CD4-positive, CD25-positive, alpha-beta regulatory T cell (primary cell): ENCODE measurements around the gene GRHPR. TPM values are rescaled to one million over a fixed set of nuclear protein-coding genes. Genes with fewer than 3 reads are reported as not detected.
"Not testable (repeated sequence)": the region's sequence is repeated elsewhere in the genome, so short reads cannot be mapped to it uniquely, and the experiment has no call there.

Source experiments
- ATAC-seq, 2 donors: fragments of 150-1000 bp; cut with Tn5 transposase; one replicate each; pipeline ENCODE4 v1.10.0; 2021; ENCODE audit warnings: low read depth in 2 of 2, moderate number of reproducible peaks in 2 of 2, moderate library complexity in 1 of 2
- DNase-seq, 3 donors: peaks; one replicate each; pipeline versions ENCODE4 v3.0.0 to v3.0.0-alpha.2; 2012 to 2022; ENCODE audit warnings: mixed read lengths in 1 of 3
- H3K27ac ChIP-seq: one replicate; pipeline ENCODE4 v1.7.0; 2013; ENCODE audit warnings: mild to moderate bottlenecking, low read length; ENCODE audit not compliant: insufficient read depth, poor library complexity, severe bottlenecking
- H3K27me3 ChIP-seq: one replicate; pipeline ENCODE4 v1.7.0; 2013; ENCODE audit warnings: low read length; ENCODE audit not compliant: control insufficient read depth, insufficient read depth
- H3K36me3 ChIP-seq: one replicate; pipeline ENCODE4 v1.7.0; 2013; ENCODE audit warnings: mild to moderate bottlenecking, low read length, moderate library complexity; ENCODE audit not compliant: control insufficient read depth, insufficient read depth
- H3K4me1 ChIP-seq: 2 replicates; pipeline ENCODE4 v1.7.0; 2013; ENCODE audit warnings: mild to moderate bottlenecking, low read length; ENCODE audit not compliant: insufficient read depth, control insufficient read depth, poor library complexity, severe bottlenecking
- H3K4me3 ChIP-seq: one replicate; pipeline ENCODE4 v1.7.0; 2013; ENCODE audit warnings: low read depth, mild to moderate bottlenecking, low read length, moderate library complexity
- H3K9me3 ChIP-seq, 2 experiments: 1 replicate in 1 of 2; 2 replicates in 1 of 2; pipeline ENCODE4 v1.7.0; 2013; ENCODE audit warnings: low read length in 2 of 2, mild to moderate bottlenecking in 1 of 2, moderate library complexity in 1 of 2; ENCODE audit not compliant: control insufficient read depth in 2 of 2
- H3K27ac Mint-ChIP-seq, 3 donors: one replicate each; pipeline ENCODE4 v1.8.0; 2020 to 2022; ENCODE audit warnings: mild to moderate bottlenecking in 3 of 3, mixed read lengths in 3 of 3, moderate library complexity in 2 of 3
- H3K27me3 Mint-ChIP-seq: one replicate; pipeline ENCODE4 v1.8.0; 2022; ENCODE audit warnings: mild to moderate bottlenecking, mixed read lengths
- H3K36me3 Mint-ChIP-seq: one replicate; pipeline ENCODE4 v1.8.0; 2020; ENCODE audit warnings: mixed read lengths
- H3K4me1 Mint-ChIP-seq, 4 donors: one replicate each; pipeline ENCODE4 v1.8.0; 2020 to 2022; ENCODE audit warnings: mixed read lengths in 4 of 4, mild to moderate bottlenecking in 1 of 4
- H3K4me3 Mint-ChIP-seq, 4 donors: one replicate each; pipeline ENCODE4 v1.8.0; 2020 to 2022; ENCODE audit warnings: mild to moderate bottlenecking in 4 of 4, mixed read lengths in 4 of 4, moderate library complexity in 3 of 4
- H3K9me3 Mint-ChIP-seq, 7 donors: one replicate each; pipeline ENCODE4 v1.8.0; 2020 to 2022; ENCODE audit warnings: mixed read lengths in 7 of 7, mild to moderate bottlenecking in 3 of 7, moderate library complexity in 2 of 7
- polyA plus RNA-seq, 4 donors: library from polyadenylated mRNA; unstranded; fragments of 300-500 nt; fragmentation: Illumina TruSeq; gene quantifications; one replicate each; pipeline ENCODE4 v1.2.3, GENCODE V29; 2021
- total RNA-seq: library from RNA; stranded (reverse); gene quantifications from one replicate; pipeline ENCODE4 v1.2.3, GENCODE V29; 2022

GRHPR gene
- total and polyA plus RNA-seq, 5 donors from 2014 or later = 36.6 to 73.9 (median 68.6) TPM

DNA sequence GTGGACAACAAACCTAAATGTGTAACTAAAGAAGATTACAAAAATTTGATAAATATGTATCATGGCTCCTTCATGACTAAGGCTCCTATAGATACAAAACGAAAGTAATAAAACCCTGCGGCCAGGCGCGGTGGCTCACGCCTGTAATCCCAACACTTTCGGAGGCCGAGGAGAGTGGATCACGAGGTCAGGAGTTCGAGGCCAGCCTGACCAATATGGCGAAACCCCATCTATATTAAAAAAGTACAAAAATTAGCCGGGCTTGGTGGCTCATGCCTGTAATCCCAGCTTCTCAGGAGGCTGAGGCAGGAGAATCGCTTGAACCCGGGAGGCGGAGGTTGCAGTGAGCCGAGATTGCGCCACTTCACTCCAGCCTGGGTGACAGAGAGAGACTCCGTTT, 45.0 kb downstream of the GRHPR start:
- Mint-ChIP-seq H3K4me3 (peak overlapping the region in 1 of 4 donors; percentile 90), H3K4me1 (peaks cover 21 to 40% (median 30%) of the 10 kb centered on the region in 4 donors), H3K27me3 (peaks cover 32% of the 10 kb centered on the region)
- not testable (repeated sequence) for H3K36me3 ChIP-seq, H3K36me3 Mint-ChIP-seq, H3K27me3 ChIP-seq, H3K27ac ChIP-seq, ATAC-seq, H3K9me3 ChIP-seq, H3K4me3 ChIP-seq, H3K9me3 Mint-ChIP-seq, DNase-seq, H3K27ac Mint-ChIP-seq
- H3K4me1 ChIP-seq = peaks cover 28% of the 10 kb centered on the region

DNA sequence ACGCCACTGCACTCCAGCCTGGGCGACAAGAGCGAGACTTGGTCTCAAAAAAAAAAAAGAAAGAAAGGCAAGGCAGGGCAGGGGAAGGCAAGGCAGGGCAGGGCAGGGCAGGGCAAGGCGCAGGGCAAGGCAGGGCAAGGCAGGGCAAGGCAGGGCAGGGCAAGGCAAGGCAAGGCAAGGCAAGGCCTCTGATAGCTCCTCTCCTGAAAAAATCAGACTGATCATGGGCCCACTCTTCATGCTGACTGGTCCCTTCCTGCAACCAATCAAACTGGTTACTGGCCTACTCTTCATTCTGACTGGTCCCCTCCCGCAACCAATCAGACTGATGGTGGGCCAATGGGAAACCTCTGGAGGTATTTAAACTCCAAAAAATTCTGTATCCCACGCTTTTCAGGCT, 46.1 kb downstream of the GRHPR start:
- DNase-seq (no peak), ATAC-seq (no peak)
- H3K36me3 Mint-ChIP-seq = no peaks in the 10 kb centered on the region
- Histone ChIP-seq H3K4me3 (no peak overlapping the region), H3K27me3 (no peaks in the 10 kb centered on the region), H3K4me1 (peaks cover 25% of the 10 kb centered on the region), H3K27ac (no peak overlapping the region), H3K9me3 (no peaks in the 10 kb centered on the region), H3K36me3 (no peaks in the 10 kb centered on the region)
- peaks cover 39% of the 10 kb centered on the region for H3K27me3 Mint-ChIP-seq
- peaks cover 11 to 29% (median 21%) of the 10 kb centered on the region in 4 donors for H3K4me1 Mint-ChIP-seq
- H3K27ac Mint-ChIP-seq = no peak overlapping the region
- H3K9me3 Mint-ChIP-seq = peaks cover 0 to 5% (median 0%) of the 10 kb centered on the region in 7 donors
- peak overlapping the region in 1 of 4 donors; percentile 21 for H3K4me3 Mint-ChIP-seq

DNA sequence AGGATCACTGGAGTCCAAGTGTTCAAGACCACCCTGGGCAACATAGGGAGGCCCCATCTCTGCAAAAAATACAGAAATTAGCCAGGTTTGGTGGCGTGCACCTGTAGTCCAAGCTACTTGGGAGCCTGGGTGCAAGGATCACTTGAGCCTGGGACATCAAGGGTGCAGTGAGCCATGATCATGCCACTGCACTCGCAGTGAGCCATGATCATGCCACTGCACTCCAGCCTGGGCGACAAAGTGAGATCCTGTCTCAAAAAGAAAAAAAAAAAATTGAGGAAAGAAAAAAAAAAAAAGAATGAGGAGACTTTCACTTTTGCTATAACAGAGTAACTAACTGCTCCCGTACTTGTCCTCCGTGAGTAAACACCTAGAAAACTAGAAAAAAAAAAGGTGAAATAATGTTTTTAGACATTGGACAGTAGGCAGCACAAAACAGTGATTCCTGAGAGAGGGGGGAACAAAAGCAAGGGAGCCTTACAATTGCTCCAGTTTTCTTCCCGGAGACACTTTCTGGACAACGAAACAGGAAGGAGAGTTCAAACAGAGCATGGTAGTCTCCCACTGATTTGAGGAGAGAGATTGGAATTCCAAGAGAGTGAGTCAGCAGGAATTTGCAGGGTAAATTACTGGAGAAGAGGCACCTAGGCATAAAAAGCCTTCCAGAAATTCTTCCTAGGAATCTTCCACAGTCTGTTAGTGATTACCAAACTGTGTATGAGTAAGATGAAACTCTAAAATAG, 49.6 kb downstream of the GRHPR start:
- no peaks in the 10 kb centered on the region for H3K4me1 ChIP-seq
- peaks cover 13 to 14% of the 10 kb centered on the region in 2 experiments for H3K9me3 ChIP-seq
- no peaks in the 10 kb centered on the region for H3K27me3 ChIP-seq
- no peaks in the 10 kb centered on the region for H3K36me3 ChIP-seq
- Mint-ChIP-seq H3K27ac (peak overlapping the region in 1 of 3 donors; percentile 75), H3K36me3 (no peaks in the 10 kb centered on the region), H3K4me1 (peaks cover 5 to 9% (median 7%) of the 10 kb centered on the region in 4 donors), H3K4me3 (peak overlapping the region; percentile 32 to 70 (median 44)), H3K27me3 (peaks cover 43% of the 10 kb centered on the region), H3K9me3 (peaks cover 0 to 9% (median 0%) of the 10 kb centered on the region in 7 donors)
- H3K27ac ChIP-seq = no peak overlapping the region
- H3K4me3 ChIP-seq = peak overlapping the region; percentile 27
- no peak for ATAC-seq
- no peak for DNase-seq

DNA sequence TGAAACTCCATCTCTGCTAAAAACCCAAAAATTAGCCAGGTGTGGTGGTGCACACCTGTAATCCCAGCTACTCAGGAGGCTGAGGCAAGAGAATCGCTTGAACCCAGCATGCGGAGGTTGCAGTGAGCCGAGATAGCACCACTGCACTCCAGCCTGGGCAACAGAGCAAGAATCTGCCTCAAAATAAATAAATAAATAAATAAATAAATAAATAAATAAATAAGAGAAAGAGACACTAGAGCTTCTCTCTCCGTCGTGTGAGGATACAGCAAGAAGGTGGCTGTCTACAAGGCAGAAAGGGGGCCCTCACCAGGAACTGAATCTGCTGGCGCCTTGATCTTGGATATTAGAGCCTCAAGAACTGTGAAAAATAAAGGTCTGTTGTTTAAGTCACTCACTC, 51.5 kb downstream of the GRHPR start:
- not testable (repeated sequence) for H3K9me3 Mint-ChIP-seq, H3K36me3 Mint-ChIP-seq, ATAC-seq, H3K36me3 ChIP-seq, H3K4me3 ChIP-seq, H3K4me1 ChIP-seq, H3K27ac ChIP-seq, H3K4me1 Mint-ChIP-seq, H3K27me3 ChIP-seq, DNase-seq, H3K27ac Mint-ChIP-seq
- H3K9me3 ChIP-seq = peaks cover 13 to 14% of the 10 kb centered on the region in 2 experiments
- Mint-ChIP-seq H3K27me3 (peaks cover 56% of the 10 kb centered on the region), H3K4me3 (peak overlapping the region in 1 of 4 donors; percentile 43)

DNA sequence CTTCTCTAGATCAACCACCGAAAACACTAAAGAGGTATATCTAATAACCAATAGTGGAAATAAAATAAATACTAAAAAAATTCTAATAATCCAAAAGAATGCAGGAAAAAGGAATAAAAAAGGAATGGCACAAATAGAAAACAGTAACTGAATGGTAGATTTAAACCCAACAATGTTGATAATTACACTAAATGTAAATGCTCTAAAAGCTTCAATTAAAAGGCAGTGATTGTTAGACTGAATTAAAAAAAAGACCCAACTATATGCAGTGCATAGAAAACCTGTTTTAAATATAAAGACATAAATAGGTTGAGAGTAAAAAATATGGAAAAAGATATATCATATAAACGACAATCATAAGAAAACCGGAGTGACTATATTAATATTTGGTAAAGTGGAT, 51.9 kb downstream of the GRHPR start:
- Mint-ChIP-seq H3K4me3 (no peak overlapping the region), H3K27me3 (peaks cover 60% of the 10 kb centered on the region), H3K9me3 (peaks cover 0 to 9% (median 0%) of the 10 kb centered on the region in 7 donors), H3K27ac (no peak overlapping the region), H3K4me1 (peaks cover 5 to 9% (median 7%) of the 10 kb centered on the region in 4 donors), H3K36me3 (no peaks in the 10 kb centered on the region)
- DNase-seq = no peak
- Histone ChIP-seq H3K9me3 (peaks cover 13 to 14% of the 10 kb centered on the region in 2 experiments), H3K27me3 (peaks cover 4% of the 10 kb centered on the region), H3K36me3 (no peaks in the 10 kb centered on the region), H3K4me3 (no peak overlapping the region), H3K4me1 (no peaks in the 10 kb centered on the region), H3K27ac (no peak overlapping the region)
- no peak for ATAC-seq

DNA sequence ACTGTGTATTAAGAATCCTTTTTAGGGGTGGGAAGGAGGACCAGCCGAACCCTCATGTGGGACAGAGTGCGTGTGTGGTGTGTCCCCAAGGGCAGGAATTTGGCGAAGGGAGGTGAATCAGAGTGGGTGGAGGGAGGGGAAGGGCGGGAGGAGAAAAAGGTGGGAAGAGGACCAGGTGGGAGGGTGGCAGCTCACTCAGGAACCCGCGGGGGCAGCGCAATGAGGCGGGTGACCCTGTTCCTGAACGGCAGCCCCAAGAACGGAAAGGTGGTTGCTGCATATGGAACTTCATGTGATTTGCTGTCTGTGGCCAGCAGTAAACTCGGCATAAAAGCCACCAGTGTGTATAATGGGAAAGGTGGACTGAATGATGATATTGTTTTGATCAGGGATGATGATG, 54.4 kb downstream of the GRHPR start:
- Mint-ChIP-seq H3K4me3 (no peak overlapping the region), H3K4me1 (peaks cover 1 to 7% (median 5%) of the 10 kb centered on the region in 4 donors), H3K36me3 (no peaks in the 10 kb centered on the region), H3K9me3 (peaks cover 0 to 8% (median 0%) of the 10 kb centered on the region in 7 donors), H3K27me3 (peaks cover 47% of the 10 kb centered on the region), H3K27ac (peak overlapping the region in 1 of 3 donors; percentile 56)
- Histone ChIP-seq H3K36me3 (no peaks in the 10 kb centered on the region), H3K27me3 (peaks cover 13% of the 10 kb centered on the region), H3K9me3 (peaks cover 13 to 14% of the 10 kb centered on the region in 2 experiments), H3K4me1 (no peaks in the 10 kb centered on the region), H3K4me3 (no peak overlapping the region), H3K27ac (no peak overlapping the region)
- DNase-seq (no peak), ATAC-seq (no peak)

DNA sequence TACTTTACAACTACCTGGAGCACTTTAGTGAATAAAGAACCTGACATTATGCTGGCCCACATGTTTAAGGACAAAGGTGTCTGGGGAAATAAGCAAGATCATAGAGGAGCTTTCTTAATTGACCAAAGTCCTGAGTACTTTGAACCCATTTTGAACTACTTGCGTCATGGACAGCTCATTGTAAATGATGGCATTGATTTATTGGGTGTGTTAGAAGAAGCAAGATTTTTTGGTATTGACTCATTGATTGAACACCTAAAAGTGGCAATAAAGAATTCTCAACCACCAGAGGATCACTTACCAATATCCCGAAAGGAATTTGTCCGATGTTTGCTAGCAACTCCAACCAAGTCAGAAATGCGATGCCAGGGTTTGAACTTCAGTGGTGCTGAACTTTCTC, 54.9 kb downstream of the GRHPR start:
- Histone ChIP-seq H3K27me3 (peaks cover 13% of the 10 kb centered on the region), H3K9me3 (peaks cover 13 to 14% of the 10 kb centered on the region in 2 experiments)
- not testable (repeated sequence) for H3K27ac ChIP-seq, H3K9me3 Mint-ChIP-seq, H3K4me1 Mint-ChIP-seq, H3K4me1 ChIP-seq, H3K4me3 Mint-ChIP-seq, DNase-seq, H3K36me3 ChIP-seq, ATAC-seq, H3K36me3 Mint-ChIP-seq, H3K4me3 ChIP-seq, H3K27ac Mint-ChIP-seq
- H3K27me3 Mint-ChIP-seq = peaks cover 42% of the 10 kb centered on the region
